Measurements from ENCODE around the gene CDCA4.

Gene CDCA4

DNA sequence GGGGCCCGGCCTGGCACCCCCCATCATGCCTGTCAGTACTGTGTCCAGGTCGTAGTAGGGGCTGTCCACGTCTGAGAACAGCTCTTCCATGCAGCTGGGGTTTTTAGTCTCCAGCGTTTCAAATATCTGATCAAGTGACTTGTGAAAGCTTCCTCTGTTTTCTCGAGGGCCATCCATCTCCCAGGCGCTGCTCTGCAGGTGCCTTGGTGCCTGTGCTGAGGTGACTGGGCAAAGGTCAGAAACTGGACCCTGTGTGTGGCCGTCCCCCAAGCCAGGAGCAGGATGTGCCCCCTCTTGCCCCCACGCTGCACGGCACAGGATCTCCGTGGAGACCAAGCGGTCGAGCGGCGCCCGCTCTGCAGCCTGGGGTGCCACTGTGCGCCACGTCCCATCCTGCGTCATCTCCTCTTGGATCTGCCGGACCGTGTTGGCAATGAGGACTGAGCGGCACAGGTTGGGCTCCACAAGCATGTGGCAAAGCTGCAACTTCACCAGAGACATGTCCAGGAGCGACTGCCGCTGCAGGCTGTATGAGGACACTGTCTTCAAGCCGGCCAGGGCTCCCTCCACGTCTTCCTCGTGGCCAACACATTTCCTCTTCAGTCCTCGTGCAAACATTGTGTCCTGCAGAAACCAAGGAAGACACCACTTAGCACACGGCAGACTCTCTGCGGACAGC lies 9.4 kb downstream of the CDCA4 start:
- DNase-seq, result no peak

GRCh38 chr14:105010891-105011291 lies 10.0 kb downstream of the CDCA4 start:
- DNase-seq, result no peak

DNA sequence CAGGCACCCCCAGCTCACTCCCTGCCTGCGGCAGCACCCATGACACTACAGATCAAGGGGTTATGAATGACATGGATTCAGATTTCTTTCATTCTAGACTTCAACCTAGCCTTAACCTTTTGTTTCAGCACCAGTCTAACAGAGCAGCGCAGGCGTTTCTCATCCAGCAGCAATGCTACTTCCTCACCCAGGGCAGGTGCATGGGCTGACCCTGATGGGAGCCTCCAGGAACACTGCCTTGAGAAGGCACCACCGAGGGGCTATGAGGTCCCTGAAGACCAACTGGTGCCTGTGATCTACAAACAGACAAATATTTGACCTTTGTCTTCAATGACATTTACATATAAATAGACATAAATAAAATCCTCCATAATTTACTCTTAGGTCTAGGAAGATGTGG lies 10.8 kb downstream of the CDCA4 start:
- DNase-seq, result no peak

DNA sequence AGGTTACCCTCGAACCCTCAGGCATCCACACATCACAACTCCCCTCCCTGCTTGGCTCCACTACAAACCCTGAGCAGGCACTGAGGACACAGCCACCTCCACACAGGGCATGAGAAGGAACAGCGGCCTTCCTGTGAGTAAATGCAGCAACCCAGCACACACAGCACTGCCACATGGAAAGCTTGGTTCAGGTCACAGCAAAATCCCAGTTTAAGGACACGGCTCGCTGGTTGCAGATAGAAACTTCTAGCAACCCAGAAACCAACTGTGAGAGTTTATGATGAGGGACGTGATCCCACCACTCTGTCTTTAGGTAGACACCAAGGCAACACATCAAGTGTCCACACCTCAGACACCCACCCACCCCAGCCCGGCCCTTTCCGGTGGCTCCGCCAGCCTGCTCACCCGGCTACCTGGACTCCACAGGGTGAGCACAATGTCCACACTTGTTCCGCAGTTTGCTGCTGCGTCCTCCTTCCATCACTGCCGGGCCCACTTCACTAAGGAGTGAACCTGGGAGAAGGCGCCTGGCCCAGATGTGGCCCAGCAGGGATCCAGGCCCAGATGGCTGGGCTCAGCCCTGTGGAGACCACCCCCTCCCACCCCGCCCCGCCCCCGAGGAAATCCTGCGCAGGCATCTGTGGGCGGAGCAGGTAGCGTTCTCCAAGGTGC lies 13.2 kb downstream of the CDCA4 start:
- DNase-seq, result no peak

GRCh38 chr14:105006831-105007592 lies 13.9 kb downstream of the CDCA4 start:
- no peak for DNase-seq

- DNase-seq, result no peak
These were observed 14.7 kb downstream of the CDCA4 start for GRCh38 chr14:105005929-105006830.

- no peak for DNase-seq
These were observed 15.5 kb downstream of the CDCA4 start for GRCh38 chr14:105005329-105005928.

- no peak for DNase-seq
These were observed 21.5 kb downstream of the CDCA4 start for GRCh38 chr14:104999361-104999760.

- DNase-seq, result peak; percentile 21
These were observed 22.1 kb downstream of the CDCA4 start for GRCh38 chr14:104998801-104999200.

DNA sequence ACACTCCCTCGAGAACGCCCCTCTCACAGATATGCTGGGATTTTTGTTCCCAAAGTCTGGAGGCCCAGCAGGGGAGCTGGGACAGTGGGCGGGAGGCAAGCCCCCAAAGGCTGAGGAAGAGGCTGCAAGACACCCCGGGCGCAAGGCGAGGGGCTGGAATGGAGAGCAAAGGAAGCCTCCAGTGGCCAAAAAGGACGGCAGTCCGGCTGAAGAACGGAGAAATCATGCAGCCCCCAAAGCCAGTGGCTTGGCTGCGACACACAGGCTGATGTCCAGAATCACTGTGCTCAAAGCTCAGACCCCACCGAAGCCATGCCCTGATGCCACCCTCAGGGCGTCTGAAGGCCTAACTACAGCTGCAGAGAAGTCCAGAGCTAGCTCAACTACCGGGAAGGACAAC lies 24.4 kb downstream of the CDCA4 start:
- DNase-seq, result no peak

DNA sequence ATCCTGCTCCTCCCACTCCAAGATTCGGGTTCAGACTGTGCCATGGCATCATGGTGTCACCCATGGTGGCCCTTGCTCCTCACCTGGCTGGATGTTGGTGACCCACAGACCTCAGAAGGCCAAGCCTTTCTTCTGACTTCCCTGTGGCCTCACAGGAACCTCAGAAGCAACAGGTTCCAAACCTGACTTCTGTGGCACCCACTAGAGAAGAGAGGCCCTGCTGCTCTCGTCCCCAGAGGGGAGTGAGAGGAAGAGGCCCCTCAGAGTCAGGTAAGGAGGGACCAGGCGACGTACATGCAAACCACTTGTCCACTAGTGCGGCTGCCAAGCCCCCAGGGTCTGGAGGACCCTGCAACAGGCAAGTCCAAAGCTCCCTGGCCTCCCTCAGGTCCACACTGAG lies 24.9 kb downstream of the CDCA4 start:
- no peak for DNase-seq

GRCh38 chr14:104994978-104995377 lies 25.9 kb downstream of the CDCA4 start:
- DNase-seq, result no peak

DNA sequence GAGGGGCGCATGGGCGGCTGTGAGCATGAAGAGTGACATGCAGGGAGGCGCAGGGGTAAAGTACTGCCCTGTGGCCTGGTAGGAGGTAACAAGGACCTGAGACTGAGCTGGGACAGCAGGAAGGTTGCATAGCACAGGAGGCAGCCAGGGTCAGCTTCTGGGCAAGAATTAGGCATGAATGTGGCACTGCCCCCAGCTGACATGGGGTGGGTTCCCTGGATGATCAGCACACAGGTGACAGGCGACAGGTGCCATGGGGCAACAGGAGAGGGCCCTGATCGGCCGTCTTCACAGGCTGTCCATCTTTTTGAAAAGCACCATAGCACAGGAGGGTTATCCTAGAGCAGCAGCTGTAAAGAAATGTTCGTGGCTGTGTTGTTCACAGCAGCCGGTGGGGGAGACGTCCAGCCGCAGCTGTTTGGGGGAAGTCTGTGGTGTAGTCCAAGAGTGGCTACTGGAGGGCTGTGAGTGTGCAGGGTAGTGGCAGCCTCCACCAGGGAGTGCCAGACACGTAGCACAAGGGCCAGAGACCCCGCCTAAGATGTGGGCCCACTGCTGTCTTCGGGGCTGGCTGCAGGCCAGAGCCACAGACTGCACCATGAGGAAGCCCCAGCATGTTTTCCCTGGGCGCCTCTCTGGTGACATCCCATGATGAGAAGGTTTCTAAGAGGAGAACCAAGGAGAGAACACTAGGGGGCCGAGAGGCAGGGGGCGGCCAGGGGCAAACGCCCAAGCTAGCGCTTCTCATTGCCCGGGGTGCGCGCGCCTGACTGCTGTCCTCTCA lies 26.9 kb downstream of the CDCA4 start:
- no peak for DNase-seq

DNA sequence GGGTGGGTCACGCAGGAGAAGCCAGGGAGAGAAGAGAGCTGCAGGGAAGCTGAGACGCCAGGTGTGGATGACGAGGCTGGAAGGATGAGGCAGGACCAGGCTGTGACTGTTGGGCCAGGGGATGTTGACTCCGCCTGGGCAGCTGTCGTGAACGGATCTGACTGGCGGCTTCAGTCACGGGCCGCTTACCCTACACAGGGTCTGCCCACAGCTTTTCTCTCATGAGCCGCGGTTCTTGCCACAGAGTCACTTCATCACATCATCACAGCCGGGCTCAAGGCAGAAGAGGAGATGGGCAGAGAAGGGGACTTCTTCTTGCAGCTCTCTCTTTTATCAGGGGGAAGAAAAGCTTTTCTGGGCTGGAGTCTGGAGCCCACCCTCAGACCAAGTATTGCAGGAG lies 27.6 kb downstream of the CDCA4 start:
- DNase-seq, result no peak

DNA sequence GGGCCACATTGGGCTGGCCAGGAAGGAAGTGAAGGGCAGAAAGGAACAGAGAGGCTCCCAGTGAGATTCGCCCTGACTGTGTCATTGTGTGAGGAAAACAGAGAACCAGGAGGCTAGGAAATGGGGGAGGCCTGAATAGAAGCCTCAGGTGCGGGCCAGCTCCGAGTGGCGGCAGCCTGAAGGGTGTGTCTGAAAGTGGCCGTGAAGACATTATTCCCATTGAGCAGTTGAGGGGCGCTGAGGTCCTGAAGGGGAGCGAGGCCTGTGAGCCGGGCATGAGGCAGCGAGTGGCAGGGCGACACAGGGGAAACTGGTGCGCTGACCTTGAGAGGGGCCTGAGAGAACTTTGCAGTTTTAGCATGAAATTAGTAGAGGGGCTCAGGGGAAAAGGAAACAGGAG lies 28.4 kb downstream of the CDCA4 start:
- no peak for DNase-seq

DNA sequence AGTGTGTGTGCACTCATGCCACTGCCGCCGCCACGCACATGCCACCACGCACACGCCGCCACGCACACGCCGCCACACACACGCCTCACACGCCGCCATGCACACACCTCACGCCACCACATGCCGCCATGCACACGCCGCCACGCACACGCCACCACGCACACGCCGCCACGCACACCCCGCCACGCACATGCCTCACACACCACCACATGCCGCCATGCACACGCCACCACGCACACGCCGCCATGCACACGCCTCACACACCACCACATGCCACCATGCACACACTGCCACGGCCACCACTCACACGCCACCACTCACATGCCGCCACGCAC lies 29.0 kb downstream of the CDCA4 start:
- no peak for DNase-seq

- DNase-seq, result no peak
These were observed 31.0 kb downstream of the CDCA4 start for GRCh38 chr14:104989951-104990303.

GRCh38 chr14:104989236-104989950 lies 31.5 kb downstream of the CDCA4 start:
- no peak for DNase-seq

- DNase-seq, result no peak
These were observed 34.3 kb downstream of the CDCA4 start for GRCh38 chr14:104986487-104987164.

DNA sequence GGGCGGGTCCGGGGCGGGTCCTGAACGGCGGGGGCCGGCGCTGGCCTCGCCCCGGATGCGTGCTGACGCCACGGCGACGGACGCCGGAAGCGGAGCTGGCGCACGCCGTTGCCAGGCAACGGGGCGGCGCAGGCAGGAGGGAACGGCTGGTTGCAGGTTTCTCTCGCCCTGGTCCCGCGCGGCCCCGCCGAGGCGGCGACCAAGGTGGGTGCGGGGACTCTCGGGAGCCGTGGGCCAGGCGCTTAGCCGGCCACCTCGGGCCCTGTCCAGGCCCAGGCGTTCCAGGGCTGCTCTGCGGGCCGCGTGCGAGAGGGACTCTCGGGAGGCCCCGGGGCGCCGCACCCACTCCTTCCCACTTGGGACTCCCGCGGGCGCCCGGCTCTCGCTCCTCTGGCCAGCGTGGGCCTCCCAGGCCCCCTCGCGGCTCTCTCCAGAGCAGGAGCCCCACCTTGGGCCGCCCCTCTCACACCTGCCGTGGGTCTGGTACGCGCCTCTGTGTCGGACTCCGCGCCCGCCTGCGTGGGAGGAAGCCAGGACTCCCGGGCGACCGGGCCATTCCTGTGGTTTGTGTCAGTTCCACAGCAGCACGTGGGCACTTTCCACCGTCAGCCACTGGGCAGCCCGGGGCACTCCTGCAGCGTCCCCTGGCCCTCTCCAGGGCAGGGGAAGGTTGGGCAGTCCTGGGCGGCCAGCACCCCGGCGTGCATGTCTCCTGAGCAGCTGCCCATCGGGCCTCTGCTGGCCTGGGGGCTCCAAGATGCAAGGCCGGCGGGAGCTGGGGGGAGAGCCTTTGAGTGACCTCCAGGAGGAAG lies 35.0 kb downstream of the CDCA4 start, which contains the start of gene CLBA1:
CLBA1 (plus strand) TSS at position 114 of the 812 bp plus-strand sequence; CDS start at position 758, 644 bp downstream.
- peak; percentile 71 for DNase-seq
